ENCODE measurements around the gene FOXP1.

Gene FOXP1

GRCh38 chr3:71265365-71265915 lies 318.1 kb downstream of the FOXP1 start:
- no peak for DNase-seq (ENCODE audit: low read depth in 2 of 2)

DNA sequence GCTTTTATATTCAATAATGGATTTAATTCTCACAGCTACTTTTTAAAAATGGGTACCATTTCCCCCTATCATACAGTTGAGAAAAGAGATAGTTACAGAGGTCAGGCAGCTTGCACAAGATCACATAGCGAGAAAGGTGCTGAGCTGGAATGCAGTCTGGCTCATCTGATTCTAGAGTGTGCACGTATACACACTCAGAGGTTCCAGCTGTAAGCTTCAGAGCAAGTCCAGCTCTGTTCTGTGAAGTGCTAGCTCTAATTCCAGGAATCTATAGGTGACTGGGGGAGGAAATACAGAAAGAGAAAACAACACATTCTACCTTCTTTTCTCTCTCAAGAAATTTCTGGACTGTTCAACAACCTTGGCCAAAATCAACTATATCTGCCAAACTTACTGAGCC lies 318.7 kb downstream of the FOXP1 start:
- no peak for DNase-seq (ENCODE audit: low read depth in 2 of 2)

GRCh38 chr3:71262364-71263265 lies 320.9 kb downstream of the FOXP1 start:
- DNase-seq (ENCODE audit: low read depth in 2 of 2), result no peak

GRCh38 chr3:71260782-71261181 lies 322.7 kb downstream of the FOXP1 start:
- DNase-seq (ENCODE audit: low read depth in 2 of 2), result no peak

GRCh38 chr3:71258526-71258925 lies 325.0 kb downstream of the FOXP1 start:
- no peak for DNase-seq (ENCODE audit: low read depth in 2 of 2)

DNA sequence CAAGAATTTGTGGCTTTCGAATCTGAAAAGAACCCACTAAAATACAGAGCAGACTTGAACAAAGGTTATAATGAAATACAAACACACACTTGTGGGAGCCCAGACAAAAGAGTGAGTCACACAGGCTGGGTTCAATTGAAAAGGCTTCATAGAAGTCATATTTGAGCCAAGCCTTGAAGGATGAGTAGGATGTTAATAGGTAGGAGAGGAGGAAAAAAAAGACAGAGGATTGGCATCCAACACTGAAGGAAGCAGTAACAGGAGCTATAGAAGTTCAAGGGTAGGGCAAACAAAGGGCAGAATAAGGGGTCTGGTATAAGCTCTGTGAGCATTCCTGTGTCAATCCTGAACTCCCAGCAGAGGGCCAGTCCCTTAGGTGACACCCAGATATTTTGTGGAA lies 325.4 kb downstream of the FOXP1 start:
- no peak for DNase-seq (ENCODE audit: low read depth in 2 of 2)

DNA sequence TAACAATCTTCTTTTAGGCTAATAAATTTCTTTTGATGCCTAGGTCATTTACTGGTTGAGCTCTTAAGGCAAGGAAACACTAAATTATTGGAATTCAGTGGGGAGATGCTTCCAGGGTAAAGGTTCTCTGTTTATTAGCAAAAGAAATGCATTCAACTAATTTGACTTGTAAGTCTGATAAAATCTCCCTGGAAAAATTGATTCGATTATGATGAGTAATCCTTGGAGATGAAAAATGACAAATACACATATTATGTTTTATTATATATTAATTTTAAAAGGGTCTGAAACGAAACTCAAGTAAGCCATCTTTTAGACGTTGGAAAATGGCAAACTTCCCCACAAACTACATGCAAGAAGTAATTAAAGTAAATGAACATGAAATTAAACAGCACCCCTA lies 328.0 kb downstream of the FOXP1 start:
- DNase-seq (ENCODE audit: low read depth in 2 of 2), result no peak

- DNase-seq (ENCODE audit: low read depth in 2 of 2), result no peak
These were observed 329.1 kb downstream of the FOXP1 start for GRCh38 chr3:71254281-71255057.

- DNase-seq (ENCODE audit: low read depth in 2 of 2), result no peak
These were observed 330.4 kb downstream of the FOXP1 start for GRCh38 chr3:71253169-71253568.

- DNase-seq (ENCODE audit: low read depth in 2 of 2), result no peak
These were observed 331.1 kb downstream of the FOXP1 start for GRCh38 chr3:71252466-71252865.

DNA sequence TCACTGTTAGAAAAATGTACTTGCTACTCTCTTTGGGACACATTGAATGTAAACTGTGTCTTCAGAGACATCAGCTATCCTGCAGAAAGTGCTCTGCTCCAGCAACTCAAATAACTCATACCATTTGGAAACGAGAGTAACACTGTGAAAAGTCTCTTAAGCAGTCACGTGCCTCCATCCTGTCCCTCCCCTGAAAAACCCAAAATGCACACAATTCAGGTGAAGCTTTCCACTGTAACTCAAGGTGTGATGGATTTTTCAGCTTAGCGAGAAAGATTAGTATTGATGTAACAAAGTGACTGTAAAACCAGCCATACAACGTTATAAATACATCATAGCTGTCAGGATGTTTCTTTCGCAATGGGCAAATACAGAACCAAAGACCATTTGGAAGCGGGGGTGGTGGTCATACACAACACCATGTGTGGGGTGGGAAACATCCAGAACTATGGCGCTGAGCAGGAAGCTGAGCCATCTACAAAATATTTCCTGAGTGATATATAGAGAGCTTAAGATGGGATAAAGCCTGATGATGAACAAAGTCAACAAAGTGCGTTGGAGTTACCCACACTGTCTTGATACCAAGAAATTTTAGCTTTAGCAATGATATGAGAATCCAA lies 332.3 kb downstream of the FOXP1 start:
- DNase-seq (ENCODE audit: low read depth in 2 of 2), result no peak

GRCh38 chr3:71250026-71250425 lies 333.5 kb downstream of the FOXP1 start:
- no peak for DNase-seq (ENCODE audit: low read depth in 2 of 2)

DNA sequence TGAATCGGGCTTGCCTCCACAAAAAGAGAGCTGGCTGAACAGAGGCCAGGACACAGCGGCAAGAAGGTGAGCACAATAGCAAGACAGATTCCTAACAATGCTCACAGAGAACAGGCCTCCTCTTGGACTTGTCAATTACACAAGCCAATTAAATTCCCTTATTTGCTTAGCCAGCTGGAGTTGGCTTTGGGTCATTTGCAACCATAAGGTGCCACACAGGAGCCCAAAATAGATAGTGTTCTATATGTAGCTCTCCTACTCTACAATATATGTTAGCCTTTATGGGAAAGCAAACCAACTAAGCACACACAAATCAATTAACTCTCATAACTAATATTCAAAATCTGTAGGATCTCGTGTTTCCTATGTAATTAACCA lies 335.6 kb downstream of the FOXP1 start:
- no peak for DNase-seq (ENCODE audit: low read depth in 2 of 2)

GRCh38 chr3:71247221-71247957 lies 336.1 kb downstream of the FOXP1 start:
- no peak for DNase-seq (ENCODE audit: low read depth in 2 of 2)

DNA sequence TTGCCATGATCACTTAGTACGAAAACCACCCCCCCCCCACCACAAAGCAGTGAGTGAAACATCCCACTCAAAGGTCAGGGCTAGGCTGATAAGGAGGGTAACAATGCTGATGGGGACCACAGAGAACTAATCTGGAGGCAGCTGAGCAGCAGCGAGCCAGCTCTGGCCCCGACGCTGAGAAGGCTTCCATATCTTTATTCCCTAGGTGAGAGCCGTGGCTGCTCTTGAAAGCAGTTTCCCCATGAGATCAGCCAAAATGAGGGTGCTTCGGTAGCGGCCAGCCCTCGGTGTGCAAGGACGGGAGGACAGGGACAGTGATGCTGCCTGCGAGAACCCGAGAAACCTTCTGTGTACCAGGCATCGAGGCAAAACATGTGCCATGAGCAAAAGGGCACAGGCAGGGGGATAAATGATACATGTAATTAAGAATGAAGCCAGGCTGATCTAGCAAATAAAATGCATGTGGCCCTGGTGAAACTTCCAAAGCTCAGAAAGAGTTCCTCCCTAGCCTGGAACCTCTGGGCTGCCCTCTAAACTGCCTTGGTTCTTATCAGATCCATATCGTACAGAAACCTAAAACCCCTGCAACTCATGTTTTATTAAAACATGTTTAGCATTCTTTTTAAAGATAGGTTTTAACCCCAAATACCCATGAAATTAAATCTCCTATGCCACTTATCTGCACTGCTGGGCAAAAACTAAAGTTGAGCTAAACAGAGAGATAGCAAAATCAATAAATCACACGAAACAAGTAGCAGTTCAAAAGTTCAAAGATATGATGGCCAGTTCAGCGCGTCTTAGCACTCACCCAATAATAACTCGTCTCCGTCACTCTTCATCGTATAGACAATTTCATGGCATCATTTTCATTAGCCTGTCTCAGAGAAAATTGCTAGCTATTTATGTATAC lies 337.3 kb downstream of the FOXP1 start:
- no peak for DNase-seq (ENCODE audit: low read depth in 2 of 2)

DNA sequence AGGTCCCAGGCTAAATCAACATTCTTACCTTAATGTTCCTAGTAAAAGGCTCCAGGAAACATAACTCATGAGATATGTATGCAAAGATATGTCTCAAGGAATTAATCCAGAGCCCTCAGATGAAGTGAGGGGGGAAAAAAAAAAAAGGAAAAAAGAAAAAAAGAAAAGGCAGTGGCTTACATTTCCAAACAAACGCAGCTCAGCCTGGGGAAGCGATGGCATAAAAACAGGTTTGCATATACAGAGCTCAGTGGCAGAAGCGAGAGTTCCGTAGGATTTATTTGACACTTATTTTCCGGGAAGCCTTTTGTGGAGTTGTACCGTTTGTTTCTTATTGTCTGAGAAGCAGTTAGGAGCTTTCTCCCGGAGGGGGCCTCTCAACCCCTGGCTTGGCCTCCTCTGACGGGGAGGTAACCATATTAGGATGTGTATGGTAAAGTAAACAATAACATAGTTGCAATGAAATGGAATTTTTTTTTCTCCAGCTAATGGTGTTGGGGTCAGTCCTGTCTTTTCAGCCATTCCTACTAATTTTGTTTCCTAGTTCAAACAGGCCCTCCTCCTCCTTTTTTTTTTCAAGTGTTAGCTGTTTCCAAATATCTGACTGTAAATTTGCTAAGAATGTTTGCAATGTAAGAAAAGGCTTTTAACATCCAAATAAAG lies 338.6 kb downstream of the FOXP1 start:
- DNase-seq (ENCODE audit: low read depth in 2 of 2), result no peak

- no peak for DNase-seq (ENCODE audit: low read depth in 2 of 2)
These were observed 339.2 kb downstream of the FOXP1 start for GRCh38 chr3:71244153-71244825.

DNA sequence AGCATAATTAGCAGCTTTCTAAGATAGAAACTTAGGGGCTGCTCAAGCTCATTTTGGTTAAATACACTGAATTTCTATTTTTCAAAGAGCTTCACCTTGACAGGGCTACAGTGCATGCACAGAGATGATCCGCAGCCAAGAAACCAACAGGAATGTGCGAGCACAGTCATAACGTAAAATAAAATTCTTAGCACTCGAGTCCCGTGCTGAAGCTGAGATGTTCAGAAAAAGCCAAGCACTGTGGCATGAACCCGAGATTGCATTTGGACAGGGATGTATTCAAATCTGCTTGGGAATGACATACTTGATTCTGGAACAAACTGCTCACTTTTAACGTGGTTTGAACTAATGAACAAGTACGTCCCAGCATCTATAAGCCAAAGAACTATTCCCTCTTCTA lies 340.3 kb downstream of the FOXP1 start:
- no peak for DNase-seq (ENCODE audit: low read depth in 2 of 2)

DNA sequence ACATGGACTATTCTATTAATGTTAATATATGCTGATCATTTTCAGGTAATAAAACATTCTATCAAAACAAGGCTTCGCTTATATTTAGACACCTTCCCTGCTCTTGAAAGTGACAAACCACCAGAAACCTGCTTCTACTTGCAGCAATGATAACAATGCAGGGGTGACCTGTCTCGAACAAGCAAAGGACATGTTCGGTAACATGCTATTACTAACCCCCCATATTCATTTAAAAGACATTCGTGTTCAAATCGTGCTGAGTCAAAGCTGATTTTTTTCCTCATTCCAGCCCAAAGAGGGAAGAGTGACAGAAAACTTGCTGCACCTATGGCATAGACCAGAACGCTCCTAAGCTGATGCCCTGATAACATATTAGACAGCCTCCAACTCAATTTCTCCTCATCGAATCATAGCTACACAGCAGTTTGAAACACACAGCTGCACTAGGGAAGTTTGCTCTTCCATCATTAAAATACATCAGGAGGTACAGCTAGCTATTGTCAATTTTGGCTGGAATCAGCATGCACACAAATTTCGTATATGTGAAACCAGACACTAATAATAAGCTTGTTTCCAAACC lies 341.5 kb downstream of the FOXP1 start:
- no peak for DNase-seq (ENCODE audit: low read depth in 2 of 2)

All from stimulated activated CD4-positive, alpha-beta T cell treated with anti-CD3 and anti-CD28 coated beads, Interleukin-4, amount 100 ng/mL, for 48 hours (primary cell).